Omental fat pad (tissue), 4 donors: ENCODE results near the gene CMAS. TPM values are rescaled to one million over a fixed set of nuclear protein-coding genes. Genes with fewer than 3 reads are reported as not detected.
"Not testable (repeated sequence)": the region's sequence is repeated elsewhere in the genome, so short reads cannot be mapped to it uniquely, and the experiment has no call there.

Source experiments
- ATAC-seq: fragments of 150-250 bp; one replicate; pipeline ENCODE4 v1.9.1; 2016; ENCODE audit warnings: mild to moderate bottlenecking, moderate library complexity; ENCODE audit not compliant: low FRiP score
- DNase-seq: peaks from one replicate; pipeline ENCODE4 v3.0.0-alpha.2; 2019; ENCODE audit warnings: low spot score
- CTCF ChIP-seq, 3 donors: fragments of 450-650 bp; IDR thresholded peaks; one replicate each; pipeline ENCODE4 v1.5.1; 2016 to 2017; ENCODE audit warnings: antibody characterized with exemption in 3 of 3, mild to moderate bottlenecking in 3 of 3, moderate library complexity in 2 of 3
- total RNA-seq, 4 donors: library from RNA; depleted of rRNA; stranded (reverse); fragments of >200 nt; gene quantifications; one replicate each; pipeline ENCODE4 v1.1.0, GENCODE V29; 2016

Gene CMAS
- total RNA-seq, 4 donors from 2014 or later, result 15.4 to 25.9 (median 18.9) TPM

- no peak for TF ChIP-seq CTCF (IDR thresholded peaks at IDR 0.05)
- no peak for ATAC-seq
- no peak for DNase-seq
These were observed 31.3 kb upstream of the CMAS start for GRCh38 chr12:22014783-22015144.

GRCh38 chr12:22016982-22017381, 29.0 kb upstream of the CMAS start:
- DNase-seq, result no peak
- TF ChIP-seq CTCF (IDR thresholded peaks at IDR 0.05), result no peak
- no peak for ATAC-seq

- TF ChIP-seq CTCF (IDR thresholded peaks at IDR 0.05), result no peak
- no peak for DNase-seq
- no peak for ATAC-seq
These were observed 27.2 kb upstream of the CMAS start for GRCh38 chr12:22018860-22019259.

GRCh38 chr12:22023489-22023888, 22.5 kb upstream of the CMAS start:
- ATAC-seq, DNase-seq: not testable (repeated sequence)

GRCh38 chr12:22029491-22029890, 16.5 kb upstream of the CMAS start:
- ATAC-seq (no peak), DNase-seq (no peak)
- TF ChIP-seq CTCF (IDR thresholded peaks at IDR 0.05), result no peak

- no peak for TF ChIP-seq CTCF (IDR thresholded peaks at IDR 0.05)
These were observed 16.0 kb upstream of the CMAS start for GRCh38 chr12:22029991-22030390.

GRCh38 chr12:22032732-22033131, 13.3 kb upstream of the CMAS start:
- DNase-seq (no peak), ATAC-seq (no peak)

More at GRCh38 chr12:22029991-22030390, 16.0 kb upstream of the CMAS start:
- DNase-seq (no peak), ATAC-seq (no peak)

More at GRCh38 chr12:22032732-22033131, 13.3 kb upstream of the CMAS start:
- TF ChIP-seq CTCF (IDR thresholded peaks at IDR 0.05), result no peak
